K562 (cell line): Measurements from ENCODE around the gene ZFYVE28. TPM values are rescaled to one million over a fixed set of nuclear protein-coding genes. Genes with fewer than 3 reads are reported as not detected.

Experiments
- ATAC-seq: fragments of 200-7000 bp; cut with Tn5 transposase; 3 replicates; pipeline ENCODE4 v1.9.1; 2020; ENCODE audit warnings: moderate library complexity
- BruUV-seq: library from RNA; stranded (reverse); fragments of 400-500 nt; replicated peaks from 2 replicates; lab custom pipeline; 2021; lab: Mats Ljungman, UMichigan
- CTCF ChIA-PET: fragments of 300-600 bp; formaldehyde crosslinking; extraction: SDS; loops from one replicate; lab custom pipeline; 2021; ENCODE audit warnings: low intra/inter-chr PET ratio; lab: Yijun Ruan, JAX
- POLR2A ChIA-PET: fragments of 300-600, 350-650 bp; sonication (Branson Sonifier 250); formaldehyde crosslinking; extraction: SDS; loops from one replicate; lab custom pipeline; 2021; ENCODE audit warnings: antibody characterized with exemption, inconsistent platforms; lab: Yijun Ruan, JAX
- DNase-seq, 4 experiments: peaks; one replicate each; pipeline versions ENCODE4 v3.0.0 to v3.0.0-alpha.2; 2011 to 2018; ENCODE audit warnings: low spot score in 3 of 4, mixed read lengths in 3 of 4; ENCODE audit errors: extremely low read depth in 1 of 4
- FAIRE-seq: peaks from 2 replicates; lab custom pipeline; 2011; peaks lifted over from hg19 to GRCh38; lab: Jason Lieb, UNC
- H2AFZ ChIP-seq: 2 replicates; pipeline ENCODE4 v1.6.0; 2011; ENCODE audit warnings: low read depth, low read length, control low read depth, inconsistent platforms
- H3K27ac ChIP-seq: fragments of 200-600 bp; 3 replicates; pipeline ENCODE4 v1.8.0; 2011; ENCODE audit warnings: low read depth, mild to moderate bottlenecking, control low read depth, inconsistent platforms, low read length, moderate library complexity, mixed read lengths; ENCODE audit errors: extremely low read depth
- H3K27me3 ChIP-seq, 2 experiments: fragments of 300-600 bp in 1 of 2; 2 replicates in 1 of 2; 3 replicates in 1 of 2; pipeline versions ENCODE4 v1.6.0 to v1.8.0; 2011; ENCODE audit warnings: inconsistent platforms in 2 of 2, low read length in 2 of 2, mild to moderate bottlenecking in 1 of 2, mixed read lengths in 1 of 2, moderate library complexity in 1 of 2; ENCODE audit not compliant: control insufficient read depth in 2 of 2, insufficient read depth in 2 of 2
- H3K36me3 ChIP-seq: fragments of 300-600 bp; 3 replicates; pipeline ENCODE4 v1.8.0; 2011; ENCODE audit warnings: mild to moderate bottlenecking, low read length, inconsistent platforms; ENCODE audit not compliant: control insufficient read depth, insufficient read depth
- H3K4me1 ChIP-seq, 2 experiments: fragments of 200-600 bp in 1 of 2; replicated peaks in 1 of 2; 2 replicates in 1 of 2; 3 replicates in 1 of 2; pipeline versions ENCODE4 v1.5.1 to v1.8.0; 2011; ENCODE audit warnings: inconsistent platforms in 2 of 2, low read length in 2 of 2, mild to moderate bottlenecking in 1 of 2, mixed read lengths in 1 of 2, moderate library complexity in 1 of 2; ENCODE audit not compliant: control insufficient read depth in 2 of 2, insufficient read depth in 2 of 2
- H3K4me2 ChIP-seq: 2 replicates; pipeline ENCODE4 v1.6.1; 2011; ENCODE audit warnings: low read length, control low read depth, inconsistent platforms, mixed read lengths; ENCODE audit not compliant: insufficient read depth
- H3K4me3 ChIP-seq: fragments of 200-600 bp; sonication (generic), shearing (Covaris generic); 2 replicates; pipeline ENCODE4 v1.5.1; 2016; ENCODE audit warnings: control low read depth, inconsistent platforms
- H3K79me2 ChIP-seq: fragments of 200-600 bp; 3 replicates; pipeline ENCODE4 v1.8.0; 2011; ENCODE audit warnings: low read length, inconsistent platforms; ENCODE audit not compliant: control insufficient read depth, insufficient read depth
- H3K9ac ChIP-seq, 2 experiments: 2 replicates each; pipeline versions ENCODE4 v1.6.0 to v1.6.1; 2011; ENCODE audit warnings: low read depth in 2 of 2, low read length in 2 of 2, control low read depth in 1 of 2, inconsistent platforms in 1 of 2, mild to moderate bottlenecking in 1 of 2, mixed read lengths in 1 of 2; ENCODE audit not compliant: insufficient read depth in 1 of 2
- H3K9me1 ChIP-seq: one replicate; pipeline ENCODE4 v1.6.0; 2011; ENCODE audit warnings: inconsistent platforms, mild to moderate bottlenecking, low read length, moderate library complexity; ENCODE audit not compliant: control insufficient read depth, insufficient read depth
- H3K9me3 ChIP-seq: replicated peaks from 2 replicates; pipeline ENCODE4 v1.5.1; 2011; ENCODE audit warnings: low read depth, low read length, inconsistent platforms; ENCODE audit not compliant: control insufficient read depth, insufficient read depth
- H4K20me1 ChIP-seq: replicated peaks from 2 replicates; pipeline ENCODE4 v1.6.1; 2011; ENCODE audit warnings: low read length, inconsistent platforms, mixed read lengths; ENCODE audit not compliant: control insufficient read depth, insufficient read depth
- EGR1 ChIP-seq: fragments of 450-650 bp; conservative IDR thresholded peaks from 2 replicates; pipeline ENCODE4 v1.6.1; 2017; ENCODE audit warnings: mild to moderate bottlenecking
- JUND ChIP-seq, 2 experiments: IDR thresholded peaks; 2 replicates in 1 of 2; 3 replicates in 1 of 2; pipeline ENCODE4 v1.6.1; 2011; ENCODE audit warnings: borderline replicate concordance in 2 of 2, low read depth in 2 of 2, low read length in 2 of 2, improper control_type of control experiment in 1 of 2, missing biosample characterization in 1 of 2, missing genetic modification characterization in 1 of 2, missing genetic modification reagents in 1 of 2
- MCM5 ChIP-seq: fragments of 450-650 bp; IDR thresholded peaks from 2 replicates; pipeline ENCODE4 v1.6.1; 2016; ENCODE audit warnings: low read depth
- POLR2G ChIP-seq: fragments of 200-400 bp; formaldehyde crosslinking; IDR thresholded peaks from 2 replicates; pipeline ENCODE4 v1.6.1; 2017; ENCODE audit warnings: low read depth, mild to moderate bottlenecking, antibody characterized with exemption, low read length, moderate library complexity
- WGBS: fragments of 100-300 bp; shearing (Covaris generic); methylation state at CpG from one replicate; pipeline ENCODE4 v1.1.6; 2016; ENCODE audit warnings: low coverage, mixed read lengths; ENCODE audit not compliant: insufficient coverage; ENCODE audit errors: missing lambda C conversion rate; 5-methylcytosine and 5-hydroxymethylcytosine counted together
- in situ Hi-C: fragments of 300-500 bp; cut with MboI; formaldehyde crosslinking; loops from 4 replicates; pipeline ENCODE4 v1.15.0; 2018; ENCODE audit warnings: inconsistent platforms, mixed read lengths
- intact Hi-C: fragments of 100-400 bp; cut with micrococcal nuclease; formaldehyde crosslinking; loops from 2 replicates; pipeline ENCODE4 v1.14.2; 2022
- polyA plus RNA-seq, 8 experiments: library from polyadenylated mRNA; depleted of rRNA in 4 of 8; stranded (reverse) in 5 of 8; unstranded in 3 of 8; fragments of >200 nt; fragmentation: Nextera tagmentation in 2 of 8; fragmentation: Illumina TruSeq in 1 of 8; extraction: Ambion mirVana in 2 of 8; extraction: Trizol in 1 of 8; gene quantifications; 2 replicates each; pipeline versions ENCODE4 v1.2.1 to v1.2.3, GENCODE V29; 2011 to 2014; ENCODE audit warnings: inconsistent platforms in 1 of 8, missing spikeins in 1 of 8
- total RNA-seq, 7 experiments: library from RNA; depleted of rRNA in 6 of 7; stranded (reverse); fragments of >200 nt in 6 of 7; fragmentation: Illumina TruSeq in 2 of 7; extraction: Trizol in 2 of 7; gene quantifications; 2 replicates each; pipeline versions ENCODE4 v1.2.1 to v1.2.3, GENCODE V29; 2011 to 2021; ENCODE audit warnings: low replicate concordance in 1 of 7

Gene ZFYVE28
- total and polyA plus RNA-seq, 9 of the 15 experiments (the other 6 are each of a cell fraction or from before 2014, with no cell fraction given) = 1.3 to 24.8 (median 8.9) TPM

- intact Hi-C loops = no loop called here
- no TSS peak for BruUV-seq
Measured at GRCh38 chr4:2333916-2334644, 84.4 kb downstream of the ZFYVE28 start.

DNA sequence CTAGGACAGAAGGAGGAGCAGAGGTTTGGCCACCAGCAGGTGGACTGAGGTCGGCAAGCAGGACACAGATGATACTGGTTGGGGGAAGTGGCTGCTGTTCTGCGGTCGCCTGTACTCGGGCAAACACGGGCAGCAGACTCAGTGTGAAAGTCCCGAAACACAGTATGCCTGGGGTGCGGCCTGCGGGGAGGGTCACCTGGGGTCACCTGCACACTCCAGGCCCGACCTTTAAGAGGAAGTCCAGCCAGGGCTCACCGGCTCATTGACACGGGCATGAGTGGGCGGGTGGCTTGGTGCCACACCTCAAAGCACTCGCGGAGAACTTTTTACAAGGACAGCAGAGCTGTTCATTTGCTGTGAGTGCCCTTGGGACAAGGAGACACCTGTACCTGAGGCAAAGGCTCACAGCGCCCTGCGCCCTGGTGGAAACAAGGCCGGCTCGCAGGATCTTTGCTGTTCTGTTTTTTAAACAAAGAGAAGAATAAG lies 85.0 kb downstream of the ZFYVE28 start:
- H3K27ac ChIP-seq = no peak overlapping the region
- CTCF ChIA-PET = no interaction called here
- no TSS peak for BruUV-seq

More at GRCh38 chr4:2333916-2334644, 84.4 kb downstream of the ZFYVE28 start:
- peaks cover 30% of the 10 kb centered on the region; the same call in 1 of the 3 replicates for H3K36me3 ChIP-seq
- no peak overlapping the region for H3K4me3 ChIP-seq
- peaks cover 7 to 26% of the 10 kb centered on the region in 2 experiments; a peak in 4 of 5 replicates for H3K4me1 ChIP-seq
- ChIA-PET POLR2A (no interaction called here), CTCF (no interaction called here)
- H3K9me3 ChIP-seq = no peaks in the 10 kb centered on the region
- peaks cover 3% of the 10 kb centered on the region for H3K9me1 ChIP-seq
- FAIRE-seq (no peak), DNase-seq (peak in 1 of 4 experiments; percentile 5), ATAC-seq (no peak)
- H2AFZ ChIP-seq = no peak overlapping the region
- H4K20me1 ChIP-seq = no peaks in the 10 kb centered on the region
- in situ Hi-C loops = no loop called here
- WGBS = 86% methylated on average over 26 of the region's 28 CpGs
- no peak overlapping the region for H3K27ac ChIP-seq
- no peak overlapping the region for H3K4me2 ChIP-seq
- no peak overlapping the region; a peak in 1 of 4 replicates for H3K9ac ChIP-seq
- H3K79me2 ChIP-seq = no peaks in the 10 kb centered on the region
- TF ChIP-seq POLR2G (peak; percentile 15; the same call in 1 of the 2 replicates), JUND (IDR thresholded peaks at IDR 0.05; ENCODE audit: borderline replicate concordance, low read depth, low read length) (no peak), JUND (tag; IDR thresholded peaks at IDR 0.05; ENCODE audit: borderline replicate concordance, low read depth, low read length) (no peak)
- no peaks in the 10 kb centered on the region for H3K27me3 ChIP-seq

More for the DNA sequence above, 85.0 kb downstream of the ZFYVE28 start:
- H2AFZ ChIP-seq = no peak overlapping the region
- H3K4me3 ChIP-seq = no peak overlapping the region
- POLR2A ChIA-PET = no interaction called here
- H3K4me2 ChIP-seq = no peak overlapping the region
- H4K20me1 ChIP-seq = no peaks in the 10 kb centered on the region
- DNase-seq = peak in 1 of 4 experiments; percentile 7
- H3K9ac ChIP-seq = peak overlapping the region in 1 of 2 experiments; percentile 61; a peak in 2 of 4 replicates
- intact Hi-C loops = no loop called here
- ATAC-seq = no peak
- peaks cover 7 to 25% of the 10 kb centered on the region in 2 experiments; a peak in 4 of 5 replicates for H3K4me1 ChIP-seq
- FAIRE-seq = no peak
- in situ Hi-C loops = no loop called here
- TF ChIP-seq MCM5 = no peak
- peak; percentile 31; the same call in 1 of the 2 replicates for TF ChIP-seq EGR1
- H3K27me3 ChIP-seq = no peaks in the 10 kb centered on the region
- H3K9me1 ChIP-seq = peaks cover 3% of the 10 kb centered on the region
- peaks cover 33% of the 10 kb centered on the region; the same call in 1 of the 3 replicates for H3K36me3 ChIP-seq
- H3K9me3 ChIP-seq = no peaks in the 10 kb centered on the region; the same call in 1 of the 2 replicates
- WGBS = 77% methylated on average over 18 of the region's 18 CpGs
- no peaks in the 10 kb centered on the region for H3K79me2 ChIP-seq
